HG02642 (cell line): Measurements from ENCODE around the gene NAGA.
"Not testable (repeated sequence)": the region's sequence is repeated elsewhere in the genome, so short reads cannot be mapped to it uniquely, and the experiment has no call there.

Experiments
- ATAC-seq: cut with Tn5 transposase; IDR thresholded peaks from one replicate; pipeline ENCODE4 v1.9.1; 2021; ENCODE audit warnings: mild to moderate bottlenecking; ENCODE audit not compliant: unreplicated experiment, poor library complexity

NAGA gene

DNA sequence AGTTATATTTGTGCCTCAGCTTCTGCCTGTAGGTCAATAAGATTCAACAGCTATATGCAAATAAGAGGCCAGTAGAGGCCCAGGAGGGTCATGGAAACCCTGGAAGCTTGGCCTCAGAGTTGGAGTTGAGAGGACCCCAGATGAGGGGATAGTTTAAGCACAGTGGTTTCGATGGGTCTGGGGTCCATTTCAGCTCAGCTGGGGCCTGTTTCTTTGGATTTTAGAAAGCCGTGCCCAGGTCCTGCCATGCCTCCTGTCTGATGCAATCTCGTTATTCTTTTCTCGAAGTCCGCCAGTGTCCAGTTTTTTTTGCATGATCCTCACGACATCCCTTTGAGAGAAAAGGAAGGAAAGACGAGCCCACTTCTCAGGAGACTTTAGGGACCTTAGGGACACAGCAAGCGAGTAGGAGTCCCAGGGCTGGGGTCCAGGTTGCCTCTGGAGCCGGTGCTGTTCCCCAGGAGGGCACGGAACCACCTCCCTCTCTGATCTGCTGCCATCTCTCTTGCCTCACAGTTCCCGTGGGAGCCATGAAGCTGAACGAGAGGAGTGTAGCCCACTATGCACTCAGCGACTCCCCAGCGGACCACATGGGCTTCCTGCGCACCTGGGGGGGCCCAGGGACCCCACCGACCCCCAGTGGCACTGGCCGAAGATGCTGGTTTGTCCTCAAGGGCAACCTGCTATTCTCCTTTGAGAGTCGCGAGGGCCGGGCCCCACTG lies 6.3 kb upstream of the NAGA start:
- ATAC-seq, result no peak

GRCh38 chr22:42074846-42075676 lies 4.4 kb upstream of the NAGA start:
- no peak for ATAC-seq

DNA sequence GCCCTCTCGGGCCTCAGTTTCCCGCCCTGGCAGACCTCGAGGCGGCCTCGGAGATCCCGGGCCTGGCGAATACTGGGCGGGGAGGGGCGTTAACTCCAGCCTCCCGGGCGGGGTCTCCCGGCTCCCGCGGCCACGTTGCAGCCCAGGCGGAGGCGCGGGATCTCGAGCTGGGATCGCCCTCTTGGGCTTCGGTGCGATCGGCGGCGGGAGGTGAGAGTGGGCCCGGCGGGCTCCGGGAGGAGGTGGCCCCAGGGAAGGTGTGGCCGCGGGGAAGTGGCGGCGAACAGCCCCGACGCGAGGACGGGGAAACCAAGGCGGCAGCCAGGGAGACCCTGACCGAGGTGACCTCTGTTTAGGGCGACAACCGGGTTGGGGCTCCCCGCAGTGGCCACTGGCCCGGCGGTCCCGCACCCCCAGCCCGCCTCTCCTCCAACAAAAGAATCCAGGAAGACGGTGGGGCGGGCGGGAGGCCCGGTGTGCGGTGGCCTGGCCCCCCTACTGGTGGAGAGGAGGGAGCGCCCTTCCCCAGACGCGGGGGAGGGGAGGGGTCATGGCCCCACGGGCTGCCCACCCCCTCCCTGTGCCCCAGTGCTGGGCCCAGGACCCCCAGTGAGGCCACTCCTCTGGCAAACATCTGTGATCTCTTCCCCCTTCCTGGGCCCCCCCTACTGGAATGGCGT lies 3.7 kb upstream of the NAGA start, which contains the start of gene PHETA2:
TSS of gene PHETA2 (plus strand) at position 117 of the 680 bp plus-strand sequence. CDS start 3,046 bp downstream, outside the sequence.
- no peak for ATAC-seq

GRCh38 chr22:42073621-42074041 lies 3.0 kb upstream of the NAGA start:
- ATAC-seq, result no peak

DNA sequence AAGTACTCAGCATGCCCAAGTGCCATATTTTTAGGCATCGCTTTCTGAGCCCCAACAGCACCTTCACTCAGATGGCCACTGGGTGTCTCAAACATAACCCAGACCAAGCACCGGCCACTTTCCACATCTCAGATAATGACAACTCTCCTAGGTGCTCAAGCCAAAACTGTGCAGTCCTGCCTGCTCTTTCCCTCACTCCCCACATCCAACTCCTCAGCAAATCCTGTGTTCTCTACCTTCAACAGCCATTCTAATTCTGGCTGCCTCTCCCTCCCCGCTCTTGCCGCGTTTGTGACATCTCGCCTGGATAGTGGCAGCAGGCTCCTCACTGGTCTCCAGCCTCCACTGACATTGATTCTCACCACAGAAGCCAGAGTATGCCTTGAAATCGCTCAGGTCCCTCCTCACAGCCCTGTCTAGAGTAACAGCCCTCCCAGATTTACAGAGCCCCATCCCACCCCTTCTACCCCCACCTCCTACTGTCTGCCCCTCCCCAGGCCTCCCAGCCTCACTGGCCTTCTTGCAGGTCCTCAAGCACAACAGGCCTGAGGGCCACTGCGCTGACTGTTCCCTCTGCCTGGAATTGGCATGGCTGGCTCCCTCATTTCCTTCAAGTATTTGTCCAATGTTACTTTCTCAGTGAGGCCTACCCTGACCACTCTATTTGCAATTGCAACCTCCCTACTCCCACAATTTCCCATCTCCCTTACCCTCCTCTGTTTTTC lies 2.2 kb upstream of the NAGA start:
- no peak for ATAC-seq

GRCh38 chr22:42071508-42071907 lies 896 bp upstream of the NAGA start:
- ATAC-seq, result not testable (repeated sequence)

DNA sequence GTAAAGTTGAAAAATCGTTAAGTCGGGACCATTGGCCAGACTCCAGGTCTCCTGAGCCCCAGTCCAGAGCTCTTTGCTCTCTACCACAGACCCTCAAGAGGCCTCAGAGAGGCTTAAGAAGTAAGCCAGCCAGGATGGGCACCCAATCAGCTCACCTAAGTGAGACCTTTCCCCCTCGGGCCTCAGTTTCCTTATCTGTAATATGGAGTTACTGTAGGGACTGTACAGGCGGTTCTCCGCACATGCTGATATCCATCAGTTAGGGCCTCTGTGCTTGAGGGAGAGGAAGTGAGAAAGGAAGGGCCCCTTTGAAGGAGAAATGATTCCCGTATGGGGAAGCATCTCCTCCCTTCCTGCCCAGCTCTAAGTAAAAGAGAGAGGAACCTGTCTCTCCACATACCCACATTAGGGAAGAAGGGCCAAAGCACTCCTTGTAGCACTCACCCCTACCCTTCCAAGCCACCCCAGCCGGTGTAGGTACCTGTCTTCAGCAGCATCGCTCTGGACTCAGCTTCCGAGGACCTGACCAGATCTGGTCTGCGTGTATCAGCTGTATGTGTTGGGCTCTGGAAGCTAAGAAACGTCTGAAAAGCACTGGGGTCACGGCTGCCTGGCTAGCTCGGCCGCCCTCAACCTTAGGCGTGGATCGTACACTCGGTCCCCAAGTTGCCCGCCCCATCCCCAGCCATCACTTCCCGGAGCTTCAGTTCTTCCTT lies 653 bp downstream of the NAGA start:
- peak; percentile 11 for ATAC-seq

DNA sequence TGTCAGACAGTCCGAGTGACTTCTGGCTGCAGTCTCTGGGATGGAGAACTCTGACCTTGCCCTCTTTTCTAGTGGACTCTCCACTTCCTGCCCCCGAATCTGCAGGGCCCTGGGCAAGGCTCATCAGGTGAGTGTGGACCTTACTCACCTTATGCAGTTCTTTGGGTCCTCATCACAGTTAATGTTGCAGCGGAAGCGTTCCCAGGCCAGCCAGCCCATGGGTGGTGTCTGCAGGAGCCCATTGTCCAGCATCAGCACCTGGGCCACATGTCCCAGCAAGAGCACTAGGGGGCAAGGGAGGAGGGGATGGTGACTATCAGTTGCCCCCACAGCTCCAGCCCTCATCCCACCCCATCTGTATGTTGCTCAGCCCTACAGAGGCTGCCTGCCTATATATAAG lies 2.3 kb downstream of the NAGA start:
- ATAC-seq, result no peak

GRCh38 chr22:42067671-42068251 lies 2.9 kb downstream of the NAGA start:
- ATAC-seq, result no peak

GRCh38 chr22:42066937-42067336 lies 3.7 kb downstream of the NAGA start:
- no peak for ATAC-seq

DNA sequence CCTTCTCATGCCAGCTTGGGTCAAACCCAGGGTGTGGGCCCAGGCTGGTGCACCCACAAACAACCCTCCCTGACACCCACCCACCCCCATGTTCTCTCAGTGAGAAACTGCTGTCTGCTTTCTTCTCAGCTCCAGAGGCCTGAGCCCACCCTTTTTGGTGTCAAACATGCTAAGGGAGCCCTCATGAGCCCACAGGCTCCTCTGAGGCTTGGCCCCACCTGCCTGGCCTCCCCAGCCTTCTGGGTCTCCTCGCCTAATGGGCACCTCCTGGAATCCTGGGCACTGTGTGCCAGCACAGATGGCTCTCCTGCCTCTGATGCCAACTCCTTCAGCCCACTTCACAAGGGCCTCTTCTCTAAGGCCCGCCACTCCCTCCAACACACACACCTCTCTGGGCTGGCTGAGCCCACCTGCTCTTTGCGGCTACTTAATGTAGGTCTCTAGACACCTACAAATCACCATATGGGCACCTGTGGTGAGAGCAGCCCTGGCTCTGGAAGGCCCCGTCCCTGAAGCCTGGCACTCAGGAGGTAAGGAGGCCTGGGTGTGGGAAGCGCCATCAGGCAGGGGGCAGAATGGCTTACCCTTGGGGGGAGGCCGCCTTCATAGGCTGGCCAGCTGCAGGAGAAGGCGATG lies 4.4 kb downstream of the NAGA start:
- ATAC-seq, result no peak

DNA sequence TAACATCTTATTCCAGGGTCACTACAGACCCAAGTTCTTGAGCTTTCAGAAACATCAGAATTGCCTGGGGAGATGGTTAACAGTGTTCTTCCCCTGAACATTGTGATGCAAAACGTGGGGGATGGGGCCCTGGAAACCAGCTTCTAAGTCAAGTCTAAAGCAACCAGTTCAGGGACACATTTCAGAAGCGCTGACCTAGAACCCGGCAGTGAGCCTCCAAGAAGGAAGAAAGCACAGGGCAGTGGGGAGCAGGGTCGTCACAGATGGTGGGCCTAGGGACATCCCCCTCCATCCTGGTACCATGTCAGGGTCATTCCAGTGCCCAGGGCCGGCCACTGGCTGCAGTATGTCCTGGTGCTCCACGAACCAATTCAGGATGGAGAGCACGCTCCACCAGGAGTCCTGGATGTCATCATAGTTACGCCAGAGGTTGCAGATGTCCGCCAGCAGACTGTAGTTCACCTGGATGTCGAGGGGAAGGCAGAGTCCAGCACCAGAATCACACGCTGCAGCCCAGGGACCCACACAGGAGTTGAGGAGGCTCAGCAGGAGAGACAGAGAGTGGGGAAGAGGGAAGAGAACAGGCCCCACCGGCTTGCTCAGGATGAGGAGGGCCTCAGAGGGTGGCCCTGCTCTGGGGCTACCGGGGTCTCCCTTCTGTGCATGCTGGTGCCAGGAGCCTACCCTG lies 5.0 kb downstream of the NAGA start:
- ATAC-seq, result no peak

- ATAC-seq, result no peak
Observed at GRCh38 chr22:42064629-42065028, 6.0 kb downstream of the NAGA start.

GRCh38 chr22:42062506-42063170 lies 8.0 kb downstream of the NAGA start:
- ATAC-seq, result no peak

DNA sequence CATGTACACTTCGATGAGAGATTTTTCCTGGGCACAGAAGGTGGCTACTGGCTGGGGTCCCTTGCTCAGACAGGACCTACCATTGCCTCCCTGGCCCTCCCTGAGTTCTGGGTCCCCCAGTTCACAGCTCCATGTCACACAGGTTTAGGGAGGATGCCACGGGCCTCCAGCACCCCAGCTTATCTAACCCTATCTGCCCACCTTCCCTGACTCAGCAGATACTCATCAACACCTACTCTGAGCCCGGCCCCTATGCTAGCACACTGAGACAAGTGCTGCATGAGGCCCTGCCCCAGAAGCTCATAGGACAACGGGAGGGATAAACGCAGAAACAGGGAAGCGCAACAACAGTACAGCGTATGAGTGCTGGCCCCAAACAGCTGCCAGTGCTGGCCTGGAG lies 9.6 kb downstream of the NAGA start:
- ATAC-seq, result no peak

DNA sequence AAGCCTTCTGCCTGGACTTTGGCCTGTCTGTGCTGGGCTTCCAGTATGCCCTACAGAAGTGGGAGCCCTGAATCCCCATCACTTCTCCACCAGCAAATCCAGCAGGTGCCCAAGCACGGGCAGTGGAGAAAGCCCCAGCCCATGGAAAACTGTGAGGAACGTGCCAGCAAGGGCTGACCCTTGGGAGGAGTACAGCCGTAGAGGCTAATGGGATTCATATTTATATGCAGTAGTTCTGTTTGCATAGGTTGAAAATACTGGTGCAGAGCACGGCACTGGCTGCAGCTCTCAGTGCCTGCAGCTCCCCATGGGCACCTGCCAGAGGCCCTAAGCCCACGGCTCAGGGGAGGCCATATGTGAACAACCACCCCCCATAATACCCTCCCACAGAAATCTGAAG lies 10.1 kb downstream of the NAGA start:
- ATAC-seq, result no peak

GRCh38 chr22:42056757-42057511 lies 13.7 kb downstream of the NAGA start:
- ATAC-seq, result no peak
